ENCODE data around the gene MAPK10.

MAPK10 gene

GRCh38 chr4:85964298-85964697 is 395.6 kb downstream of the MAPK10 start:
- DNase-seq = no peak

GRCh38 chr4:85963231-85963630 is 396.6 kb downstream of the MAPK10 start:
- no peak for DNase-seq

GRCh38 chr4:85961887-85962286 is 398.0 kb downstream of the MAPK10 start:
- DNase-seq = no peak

GRCh38 chr4:85956293-85956945 is 403.4 kb downstream of the MAPK10 start:
- DNase-seq = no peak

- no peak for DNase-seq
Measured at GRCh38 chr4:85955620-85956292, 404.1 kb downstream of the MAPK10 start.

- no peak for DNase-seq
Measured at GRCh38 chr4:85953651-85954018, 406.2 kb downstream of the MAPK10 start.

GRCh38 chr4:85952972-85953650 is 406.7 kb downstream of the MAPK10 start:
- DNase-seq = no peak

- no peak for DNase-seq
Measured at GRCh38 chr4:85952528-85952927, 407.3 kb downstream of the MAPK10 start.

- DNase-seq = no peak
Measured at GRCh38 chr4:85951099-85951498, 408.8 kb downstream of the MAPK10 start.

GRCh38 chr4:85946821-85947220 is 413.0 kb downstream of the MAPK10 start:
- no peak for DNase-seq

GRCh38 chr4:85942107-85942506 is 417.7 kb downstream of the MAPK10 start:
- DNase-seq = no peak

GRCh38 chr4:85940151-85940550 is 419.7 kb downstream of the MAPK10 start:
- no peak for DNase-seq
